ENCODE results near the gene ADAR.

The ADAR gene

GRCh38 chr1:154582885-154583284, 25.1 kb downstream of the ADAR start:
- DNase-seq (ENCODE audit: low spot score) = no peak

- no peak for DNase-seq (ENCODE audit: low spot score)
Measured at GRCh38 chr1:154581766-154582165, 26.2 kb downstream of the ADAR start.

- no peak for DNase-seq (ENCODE audit: low spot score)
Measured at GRCh38 chr1:154579374-154579773, 28.6 kb downstream of the ADAR start.

- DNase-seq (ENCODE audit: low spot score) = no peak
Measured at GRCh38 chr1:154578058-154578418, 29.9 kb downstream of the ADAR start.

DNA sequence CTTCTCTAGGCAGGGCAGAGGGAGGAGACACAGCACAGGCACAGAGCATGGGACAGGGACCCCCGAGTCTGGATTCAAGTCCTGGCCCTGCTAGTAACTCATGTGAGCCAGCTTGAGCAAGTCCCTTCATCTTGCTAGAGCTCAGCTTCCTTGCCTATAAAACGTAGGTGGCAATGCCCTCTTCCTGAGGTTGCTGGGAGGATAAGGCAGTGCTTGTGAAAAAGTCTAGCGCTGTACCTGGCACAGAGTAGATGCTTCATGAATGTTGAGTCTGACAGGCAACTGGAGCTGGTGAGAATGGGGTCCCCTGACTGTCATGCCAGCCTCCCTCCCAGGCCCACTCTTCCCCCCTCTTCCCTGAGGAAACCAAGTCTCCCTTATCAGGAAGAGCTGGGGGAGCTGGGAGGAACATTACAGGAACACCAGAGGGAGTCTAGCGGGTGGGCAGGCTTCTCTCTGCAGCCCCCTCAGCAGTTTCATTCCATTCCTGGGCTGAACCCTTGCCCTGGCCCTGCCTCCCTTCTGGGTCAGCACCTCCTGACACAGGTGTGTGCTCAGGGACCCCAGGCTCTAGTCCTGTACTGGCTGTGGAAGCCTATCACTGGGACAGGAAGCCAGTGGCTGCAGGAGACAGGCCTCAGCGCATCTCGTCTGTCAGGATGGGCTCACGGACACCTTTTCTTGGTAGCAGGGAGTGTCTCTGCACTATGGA, 30.5 kb downstream of the ADAR start:
- DNase-seq (ENCODE audit: low spot score) = no peak

DNA sequence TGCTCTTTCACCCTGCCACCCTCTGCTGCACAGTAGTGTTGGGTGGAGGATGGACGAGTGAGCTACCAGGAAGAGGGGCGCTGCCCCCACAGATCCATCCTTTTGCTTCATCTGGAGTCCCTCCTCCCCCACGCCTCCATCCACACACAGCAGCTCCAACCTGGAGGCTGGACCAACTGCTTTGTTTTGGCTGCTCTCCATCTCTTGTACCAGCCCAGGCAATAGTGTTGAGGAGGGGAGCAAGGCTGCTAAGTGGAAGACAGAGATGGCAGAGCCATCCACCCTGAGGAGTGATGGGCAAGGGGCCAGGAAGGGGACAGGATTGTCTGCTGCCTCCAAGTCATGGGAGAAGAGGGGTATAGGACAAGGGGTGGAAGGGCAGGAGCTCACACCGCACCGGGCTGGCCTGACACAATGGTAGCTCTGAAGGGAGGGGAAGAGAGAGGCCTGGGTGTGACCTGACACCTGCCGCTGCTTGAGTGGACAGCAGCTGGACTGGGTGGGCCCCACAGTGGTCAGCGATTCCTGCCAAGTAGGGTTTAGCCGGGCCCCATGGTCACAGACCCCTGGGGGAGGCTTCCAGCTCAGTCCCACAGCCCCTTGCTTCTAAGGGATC, 31.9 kb downstream of the ADAR start:
- DNase-seq (ENCODE audit: low spot score) = no peak

- no peak for DNase-seq (ENCODE audit: low spot score)
Measured at GRCh38 chr1:154575147-154575927, 32.6 kb downstream of the ADAR start.

- no peak for DNase-seq (ENCODE audit: low spot score)
Measured at GRCh38 chr1:154574716-154575115, 33.3 kb downstream of the ADAR start.

- no peak for DNase-seq (ENCODE audit: low spot score)
Measured at GRCh38 chr1:154573168-154573510, 34.8 kb downstream of the ADAR start.

GRCh38 chr1:154572468-154573167, 35.4 kb downstream of the ADAR start:
- no peak for DNase-seq (ENCODE audit: low spot score)

DNA sequence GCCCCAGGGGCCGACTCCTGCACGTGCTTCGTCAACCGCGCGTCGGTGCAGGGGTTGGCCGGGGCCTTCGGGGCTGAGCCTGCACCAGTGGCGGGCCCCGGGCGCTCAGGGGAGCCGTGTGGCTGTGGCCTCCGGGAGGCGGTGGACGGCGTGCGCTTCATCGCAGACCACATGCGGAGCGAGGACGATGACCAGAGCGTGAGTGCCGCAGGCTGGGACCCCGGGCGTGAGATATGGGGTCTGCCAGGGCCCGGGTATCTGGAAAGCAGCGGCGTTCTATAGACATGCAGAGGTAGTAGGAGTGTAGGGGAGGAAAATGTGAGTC, 36.1 kb downstream of the ADAR start:
- no peak for DNase-seq (ENCODE audit: low spot score)

DNA sequence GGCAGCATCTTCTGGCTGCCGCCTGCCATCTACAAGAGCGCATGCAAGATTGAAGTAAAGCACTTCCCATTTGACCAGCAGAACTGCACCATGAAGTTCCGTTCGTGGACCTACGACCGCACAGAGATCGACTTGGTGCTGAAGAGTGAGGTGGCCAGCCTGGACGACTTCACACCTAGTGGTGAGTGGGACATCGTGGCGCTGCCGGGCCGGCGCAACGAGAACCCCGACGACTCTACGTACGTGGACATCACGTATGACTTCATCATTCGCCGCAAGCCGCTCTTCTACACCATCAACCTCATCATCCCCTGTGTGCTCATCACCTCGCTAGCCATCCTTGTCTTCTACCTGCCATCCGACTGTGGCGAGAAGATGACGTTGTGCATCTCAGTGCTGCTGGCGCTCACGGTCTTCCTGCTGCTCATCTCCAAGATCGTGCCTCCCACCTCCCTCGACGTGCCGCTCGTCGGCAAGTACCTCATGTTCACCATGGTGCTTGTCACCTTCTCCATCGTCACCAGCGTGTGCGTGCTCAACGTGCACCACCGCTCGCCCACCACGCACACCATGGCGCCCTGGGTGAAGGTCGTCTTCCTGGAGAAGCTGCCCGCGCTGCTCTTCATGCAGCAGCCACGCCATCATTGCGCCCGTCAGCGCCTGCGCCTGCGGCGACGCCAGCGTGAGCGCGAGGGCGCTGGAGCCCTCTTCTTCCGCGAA, 36.6 kb downstream of the ADAR start:
- no peak for DNase-seq (ENCODE audit: low spot score)

DNA sequence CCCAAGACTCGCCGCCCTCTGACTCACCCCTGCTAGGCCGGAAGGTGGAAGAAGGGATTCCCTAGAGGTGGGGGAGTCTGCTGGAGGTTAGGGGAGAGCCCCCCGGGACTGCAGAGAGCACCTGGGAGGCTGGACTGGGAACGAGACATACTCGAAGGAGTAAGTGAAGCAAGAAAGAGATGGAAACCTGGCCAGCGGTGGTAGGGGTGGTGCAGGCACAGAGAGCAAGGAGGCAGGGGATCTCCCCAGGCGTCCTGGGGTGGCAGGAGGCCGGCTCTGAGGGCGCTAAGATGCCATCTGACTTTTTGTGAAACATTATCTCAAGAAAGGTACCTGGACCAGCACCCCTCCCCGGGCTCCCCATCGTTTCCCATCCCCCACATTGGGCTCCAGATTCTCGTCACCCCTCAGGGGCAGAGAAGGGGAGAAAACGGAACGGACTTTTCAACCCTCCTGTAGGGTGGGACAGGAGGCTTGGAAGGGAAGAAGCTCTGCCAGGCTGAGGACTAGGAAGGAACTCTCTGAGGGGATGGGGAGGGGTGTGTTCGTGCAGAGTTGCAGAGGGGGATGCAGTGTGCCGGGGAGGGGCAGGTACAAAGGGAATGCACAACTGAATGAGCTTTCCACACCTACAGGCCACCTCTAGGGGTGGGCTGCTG, 39.7 kb downstream of the ADAR start:
- no peak for DNase-seq (ENCODE audit: low spot score)

GRCh38 chr1:154567386-154568156, 40.4 kb downstream of the ADAR start, which contains the start of gene CHRNB2:
Gene CHRNB2 (plus strand): TSS chr1:154567778. CDS start chr1:154568045, 267 bp downstream.
- DNase-seq (ENCODE audit: low spot score) = peak; percentile 59

DNA sequence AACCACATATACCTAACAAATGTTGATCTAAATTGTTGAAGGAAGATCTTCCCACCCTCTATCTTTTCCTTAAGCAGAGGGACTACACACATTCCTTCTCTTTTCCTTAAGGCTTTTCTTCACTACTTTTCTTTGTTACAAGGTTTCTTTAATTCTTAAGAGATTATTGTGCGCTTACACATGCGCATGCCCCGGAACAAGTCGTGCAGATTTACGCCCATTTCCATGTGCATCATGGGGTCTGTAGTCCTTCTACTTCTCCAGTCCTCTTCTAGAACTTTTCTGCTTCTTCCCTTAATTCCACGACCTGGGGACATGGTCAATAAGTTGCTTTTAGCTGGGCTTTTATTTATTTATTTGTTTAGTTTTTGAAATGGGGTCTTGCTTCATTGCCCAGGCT, 42.1 kb downstream of the ADAR start:
- no peak for DNase-seq (ENCODE audit: low spot score)

- peak; percentile 87 for DNase-seq (ENCODE audit: low spot score)
Measured at GRCh38 chr1:154559466-154560044, 48.4 kb downstream of the ADAR start.

DNA sequence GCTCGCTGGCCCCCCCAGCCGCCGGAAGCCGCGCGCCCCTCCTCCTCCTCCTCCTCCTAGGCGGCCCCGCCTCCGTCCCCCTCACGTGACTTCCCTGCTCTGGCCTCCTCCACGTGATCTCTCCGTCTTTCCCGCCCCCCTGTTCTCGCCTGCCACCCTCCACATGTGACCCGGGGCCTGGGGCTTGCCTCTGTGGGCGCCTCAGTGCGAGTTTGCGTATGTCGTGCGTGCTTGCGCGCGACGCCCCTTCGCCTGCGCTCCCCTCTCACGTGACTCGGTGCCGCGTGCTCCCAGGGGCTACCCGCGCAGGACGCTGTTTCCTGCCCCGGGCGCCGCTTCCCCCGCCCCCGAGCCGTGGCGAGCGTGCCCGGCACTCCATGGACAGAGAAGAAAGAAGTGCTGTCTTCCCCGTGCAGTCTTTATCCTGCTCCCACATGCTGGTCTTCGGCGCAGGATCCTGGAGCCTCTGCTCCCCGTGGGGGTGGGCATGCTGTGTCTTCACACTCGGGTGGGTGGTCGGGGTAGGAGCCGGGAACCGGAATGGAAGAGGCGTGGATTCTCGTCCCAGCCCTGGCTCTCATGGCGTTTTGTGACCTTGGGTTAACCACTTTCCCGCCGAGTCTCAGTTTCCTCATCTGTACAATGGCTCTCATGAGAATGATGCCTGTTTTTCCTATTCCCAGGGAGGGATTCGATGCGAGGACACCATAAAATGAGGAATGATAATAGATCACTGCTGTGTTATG, 49.1 kb downstream of the ADAR start:
- peak; percentile 91 for DNase-seq (ENCODE audit: low spot score)

- peak; percentile 20 for DNase-seq (ENCODE audit: low spot score)
Measured at GRCh38 chr1:154557939-154558719, 49.9 kb downstream of the ADAR start, which contains the start of gene UBE2Q1. Gene UBE2Q1 (minus strand): TSS chr1:154558662. CDS start chr1:154558553, 109 bp downstream.
